ENCODE data around the gene PRELID2. TPM values are rescaled to one million over a fixed set of nuclear protein-coding genes. Genes with fewer than 3 reads are reported as not detected.

The PRELID2 gene
- total and polyA plus RNA-seq, 4 donors, result 1.2 to 68.1 (median 5.5) TPM

- DNase-seq (no peak), ATAC-seq (ENCODE audit: insufficient read depth, low FRiP score) (no peak)
- 96 to 98% methylated on average over 12 of the region's 12 CpGs for WGBS, 2 donors
- Histone ChIP-seq H3K4me3 (no peak overlapping the region), H3K27ac (ENCODE audit: low read depth in 1 of 2, low read length in 1 of 2) (no peak overlapping the region), H3K36me3 (ENCODE audit: control insufficient read depth in 4 of 4, insufficient read depth in 4 of 4, low read length in 4 of 4) (peaks cover 0 to 3% (median 2%) of the 10 kb centered on the region in 4 donors), H3K27me3 (ENCODE audit: control insufficient read depth in 3 of 3, insufficient read depth in 3 of 3, low read length in 2 of 3) (no peaks in the 10 kb centered on the region), H3K4me1 (ENCODE audit: control insufficient read depth in 5 of 5, insufficient read depth in 5 of 5, low read length in 5 of 5) (peaks cover 0 to 13% (median 4%) of the 10 kb centered on the region in 5 donors), H3K9me3 (ENCODE audit: control insufficient read depth in 4 of 4, insufficient read depth in 3 of 4, low read length in 3 of 4) (no peaks in the 10 kb centered on the region), H3K9ac (ENCODE audit: insufficient read depth in 1 of 2, low read length in 2 of 2) (no peak overlapping the region)
- no peak for TF ChIP-seq CTCF (IDR thresholded peaks at IDR 0.05; ENCODE audit: control extremely low read depth, extremely low read depth)
Observed at GRCh38 chr5:145778144-145778900, 56.8 kb downstream of the PRELID2 start.

- H3K27ac ChIP-seq (ENCODE audit: low read depth in 1 of 2, low read length in 1 of 2), result no peak overlapping the region
- DNase-seq, result no peak
- 94 to 99% methylated on average over 11 of the region's 11 CpGs for WGBS, 2 donors
Observed at GRCh38 chr5:145777445-145778063, 57.6 kb downstream of the PRELID2 start.

GRCh38 chr5:145776886-145777285, 58.3 kb downstream of the PRELID2 start:
- Histone ChIP-seq H3K4me1 (ENCODE audit: control insufficient read depth in 5 of 5, insufficient read depth in 5 of 5, low read length in 5 of 5) (peaks cover 0 to 13% (median 4%) of the 10 kb centered on the region in 5 donors), H3K9ac (ENCODE audit: insufficient read depth in 1 of 2, low read length in 2 of 2) (no peak overlapping the region), H3K4me3 (no peak overlapping the region), H3K27me3 (ENCODE audit: control insufficient read depth in 3 of 3, insufficient read depth in 3 of 3, low read length in 2 of 3) (no peaks in the 10 kb centered on the region), H3K36me3 (ENCODE audit: control insufficient read depth in 4 of 4, insufficient read depth in 4 of 4, low read length in 4 of 4) (peaks cover 0 to 3% (median 0%) of the 10 kb centered on the region in 4 donors), H3K9me3 (ENCODE audit: control insufficient read depth in 4 of 4, insufficient read depth in 3 of 4, low read length in 3 of 4) (no peaks in the 10 kb centered on the region), H3K27ac (ENCODE audit: low read depth in 1 of 2, low read length in 1 of 2) (no peak overlapping the region)
- no peak for TF ChIP-seq CTCF (IDR thresholded peaks at IDR 0.05; ENCODE audit: control extremely low read depth, extremely low read depth)
- peak in 1 of 3 donors; percentile 10 for DNase-seq
- no peak for ATAC-seq (ENCODE audit: insufficient read depth, low FRiP score)
- 86 to 90% methylated on average over 2 of the region's 2 CpGs for WGBS, 2 donors

More at GRCh38 chr5:145777445-145778063, 57.6 kb downstream of the PRELID2 start:
- Histone ChIP-seq H3K9ac (ENCODE audit: insufficient read depth in 1 of 2, low read length in 2 of 2) (no peak overlapping the region), H3K4me3 (no peak overlapping the region), H3K9me3 (ENCODE audit: control insufficient read depth in 4 of 4, insufficient read depth in 3 of 4, low read length in 3 of 4) (no peaks in the 10 kb centered on the region), H3K4me1 (ENCODE audit: control insufficient read depth in 5 of 5, insufficient read depth in 5 of 5, low read length in 5 of 5) (peaks cover 0 to 13% (median 4%) of the 10 kb centered on the region in 5 donors), H3K27me3 (ENCODE audit: control insufficient read depth in 3 of 3, insufficient read depth in 3 of 3, low read length in 2 of 3) (no peaks in the 10 kb centered on the region), H3K36me3 (ENCODE audit: control insufficient read depth in 4 of 4, insufficient read depth in 4 of 4, low read length in 4 of 4) (peaks cover 0 to 3% (median 2%) of the 10 kb centered on the region in 4 donors)
- no peak for TF ChIP-seq CTCF (IDR thresholded peaks at IDR 0.05; ENCODE audit: control extremely low read depth, extremely low read depth)
- no peak for ATAC-seq (ENCODE audit: insufficient read depth, low FRiP score)
